ENCODE measurements around the gene MLLT3.

- no peak for TF ChIP-seq CTCF (IDR thresholded peaks at IDR 0.05; ENCODE audit: extremely low read depth in 1 of 2, insufficient read depth in 1 of 2, low read depth in 1 of 2, low read length in 2 of 2)
- no peak for TF ChIP-seq EZH2 (IDR thresholded peaks at IDR 0.05; ENCODE audit: borderline replicate concordance, low read depth, low read length, severe bottlenecking)
- no peak for TF ChIP-seq POLR2A (IDR thresholded peaks at IDR 0.05; ENCODE audit: low read depth, low read length)
- TF ChIP-seq MAX (IDR thresholded peaks at IDR 0.05; ENCODE audit: insufficient read depth, insufficient read length): no peak
- TF ChIP-seq MYC (IDR thresholded peaks at IDR 0.05; ENCODE audit: low read depth, low read length): no peak
These were observed 223.6 kb downstream of the MLLT3 start for GRCh38 chr9:20398536-20399338.

All from endothelial cell of umbilical vein (primary cell).